GM19467 (cell line): Measurements from ENCODE around the gene PAM.
"Not testable (repeated sequence)": the region's sequence is repeated elsewhere in the genome, so short reads cannot be mapped to it uniquely, and the experiment has no call there.

ENCODE experiments used
- ATAC-seq: cut with Tn5 transposase; IDR thresholded peaks from one replicate; pipeline ENCODE4 v1.9.1; 2021; ENCODE audit warnings: mild to moderate bottlenecking, moderate library complexity; ENCODE audit not compliant: unreplicated experiment

Gene PAM

DNA sequence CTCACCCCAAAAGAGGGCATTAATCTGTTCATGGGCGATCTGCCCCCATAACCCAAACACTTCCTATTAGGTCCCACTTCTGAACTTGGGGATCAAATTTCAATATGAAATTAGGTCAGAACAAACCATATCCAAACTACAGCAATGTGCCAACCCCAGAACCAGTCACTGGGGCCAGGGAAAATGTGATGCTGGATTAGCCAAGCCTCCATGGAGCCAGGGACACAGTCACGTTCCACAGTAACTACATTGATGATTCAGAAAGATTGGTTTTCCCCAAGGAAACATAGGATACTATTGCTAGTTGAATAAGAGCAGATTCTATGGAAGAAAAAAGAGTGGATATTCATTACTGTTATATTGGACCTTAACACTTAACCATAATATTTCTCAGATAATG is 280.6 kb downstream of the PAM start:
- no peak for ATAC-seq

DNA sequence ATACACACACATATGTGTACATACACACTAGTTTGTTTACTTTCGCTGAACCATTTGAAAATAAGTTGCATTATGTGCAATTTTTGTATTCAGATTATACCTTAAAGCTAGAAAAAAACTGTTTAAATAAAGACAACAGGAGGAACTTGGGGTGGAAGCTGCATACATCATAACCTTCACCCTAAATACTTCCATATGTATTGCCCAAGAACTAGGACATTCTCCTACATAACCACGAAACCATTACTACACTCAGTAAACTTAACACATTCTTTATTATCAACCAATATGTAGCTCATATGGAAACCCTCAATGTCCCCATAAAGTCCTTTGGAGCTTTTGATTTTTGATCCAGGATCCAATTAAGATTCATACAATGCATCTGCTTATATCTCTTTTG is 281.5 kb downstream of the PAM start:
- no peak for ATAC-seq

DNA sequence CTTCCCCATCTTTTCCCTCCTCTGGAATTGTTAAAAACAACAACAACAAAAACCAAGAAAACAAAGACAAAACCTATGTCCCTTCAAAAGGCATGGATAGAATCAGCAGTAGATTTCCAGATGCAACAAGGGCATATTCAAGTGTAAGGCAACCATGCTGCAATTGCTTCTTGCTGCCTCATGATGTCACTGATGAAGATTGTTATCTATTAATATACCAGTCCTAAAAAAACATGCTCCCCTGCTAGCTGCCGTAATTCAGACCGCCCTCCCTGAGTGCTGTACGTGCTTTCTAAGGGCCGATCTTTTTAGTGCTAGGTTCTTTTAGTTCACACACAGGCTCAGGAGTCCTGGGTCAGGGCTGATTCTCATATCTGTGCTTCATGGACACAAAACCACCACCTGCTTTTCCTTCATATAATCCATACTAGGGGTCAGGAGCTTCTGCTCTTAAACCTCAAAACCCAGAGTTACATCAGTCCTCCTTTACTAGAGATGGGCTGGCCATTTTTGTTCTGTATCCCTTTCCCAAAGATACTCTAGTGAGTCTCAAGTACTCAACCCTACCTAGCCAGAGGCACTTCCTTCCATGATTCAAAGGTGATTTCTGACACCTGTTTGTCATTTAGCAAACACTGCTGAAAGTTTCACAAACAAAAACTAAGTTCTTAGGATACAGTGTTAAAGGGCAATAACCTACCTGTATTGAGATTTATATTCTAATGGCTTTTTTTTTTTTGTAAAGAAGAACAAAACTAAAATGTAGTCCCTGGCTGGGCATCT is 282.8 kb downstream of the PAM start:
- ATAC-seq = no peak

DNA sequence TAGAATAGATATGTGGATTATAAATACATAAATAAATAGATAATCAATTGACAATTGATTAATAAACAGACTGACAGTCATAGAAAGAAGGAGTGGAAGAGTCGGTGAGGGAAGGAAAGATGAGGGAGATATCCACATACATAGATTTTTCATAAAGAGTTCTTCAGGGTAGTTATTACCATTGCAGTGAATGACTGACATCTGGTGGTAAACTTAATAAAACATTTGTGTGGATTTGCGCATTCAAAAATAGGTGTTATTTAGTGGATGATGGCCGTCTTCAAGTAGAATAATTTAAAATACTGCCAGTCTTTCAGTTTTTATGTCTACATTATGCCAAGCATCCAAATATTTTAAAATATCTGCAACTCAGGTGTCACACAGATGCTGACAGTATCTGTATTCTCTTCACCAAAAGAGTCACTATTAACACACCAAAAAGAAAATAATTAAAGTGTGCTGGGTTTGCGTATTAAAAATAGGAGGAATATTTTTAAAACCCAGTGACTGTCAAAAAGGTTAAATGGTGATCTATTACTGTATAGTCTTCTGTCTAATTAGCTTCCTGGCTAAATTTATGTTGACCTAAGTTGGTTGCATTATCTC is 286.1 kb downstream of the PAM start:
- ATAC-seq = no peak

DNA sequence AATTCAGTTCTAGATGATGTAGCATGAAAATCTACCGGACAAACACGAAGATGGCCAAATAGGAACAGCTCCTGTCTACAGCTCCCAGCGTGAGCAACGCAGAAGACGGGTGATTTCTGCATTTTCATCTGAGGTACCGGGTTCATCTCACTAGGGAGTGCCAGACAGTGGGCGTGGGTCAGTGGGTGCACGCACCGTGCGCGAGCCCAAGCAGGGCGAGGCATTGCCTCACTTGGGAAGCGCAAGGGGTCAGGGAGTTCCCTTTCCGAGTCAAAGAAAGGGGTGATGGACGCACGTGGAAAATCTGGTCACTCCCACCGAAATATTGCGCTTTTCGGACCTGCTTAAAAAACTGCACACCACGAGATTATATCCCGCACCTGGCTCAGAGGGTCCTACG is 291.6 kb downstream of the PAM start:
- ATAC-seq = not testable (repeated sequence)

DNA sequence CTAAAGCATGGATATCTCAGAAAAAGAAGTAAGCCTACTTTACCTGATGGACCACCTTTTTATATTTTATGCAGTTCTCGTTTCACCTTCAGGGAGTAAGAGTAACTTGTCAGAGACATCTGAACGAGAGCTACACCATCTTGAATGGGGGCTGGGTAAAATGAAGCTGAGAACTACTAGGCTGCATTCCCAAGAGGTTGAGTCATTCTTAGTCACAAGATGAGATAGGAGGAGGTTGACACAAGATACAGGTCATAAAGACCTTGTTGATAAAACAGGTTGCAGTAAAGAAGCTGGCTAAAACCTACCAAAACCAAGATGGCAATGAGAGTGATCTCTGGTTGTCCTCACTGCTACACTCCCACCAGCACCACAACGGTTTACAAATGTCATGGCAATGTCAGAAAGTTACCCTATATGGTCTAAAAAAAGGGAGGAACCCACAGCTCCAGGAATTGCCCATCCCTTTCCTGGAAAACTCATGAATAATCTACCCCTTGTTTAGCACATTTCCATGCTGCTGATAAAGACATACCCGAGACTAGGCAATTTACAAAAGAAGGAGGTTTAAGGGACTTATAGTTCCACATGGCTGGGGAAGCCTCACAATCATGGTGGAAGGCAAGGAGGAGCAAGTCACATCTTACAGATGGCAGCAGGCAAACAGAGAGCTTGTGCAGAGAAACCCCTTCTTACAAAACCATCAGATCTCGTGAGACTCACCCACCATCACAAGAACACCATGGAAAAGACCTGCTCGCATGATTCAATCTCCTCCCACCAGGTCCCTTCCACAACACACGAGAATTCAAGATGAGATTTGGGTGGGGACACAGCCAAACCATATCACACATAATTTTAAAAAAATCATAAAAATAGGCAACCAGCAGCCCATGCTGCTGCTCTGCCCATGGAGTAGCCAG is 302.4 kb downstream of the PAM start:
- ATAC-seq = no peak

DNA sequence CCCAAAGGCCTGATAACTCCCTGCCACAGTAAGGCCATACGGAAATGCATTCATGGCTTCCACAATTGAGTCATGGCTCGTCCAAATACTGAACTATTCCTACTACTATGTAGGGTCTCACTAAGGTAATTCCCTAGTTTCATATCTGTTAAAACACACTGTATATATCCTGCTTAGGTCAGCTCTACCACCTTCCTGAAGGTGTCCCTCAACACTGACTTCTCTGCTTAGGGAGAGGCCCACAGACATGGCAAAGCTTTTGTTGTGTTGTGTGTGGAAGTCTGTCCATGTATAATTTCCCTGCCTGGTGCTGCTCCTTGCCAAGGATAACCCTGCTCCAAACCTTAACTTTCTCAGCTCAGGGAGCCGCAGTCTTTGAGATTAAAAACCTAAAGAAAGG is 304.4 kb downstream of the PAM start:
- ATAC-seq = no peak

DNA sequence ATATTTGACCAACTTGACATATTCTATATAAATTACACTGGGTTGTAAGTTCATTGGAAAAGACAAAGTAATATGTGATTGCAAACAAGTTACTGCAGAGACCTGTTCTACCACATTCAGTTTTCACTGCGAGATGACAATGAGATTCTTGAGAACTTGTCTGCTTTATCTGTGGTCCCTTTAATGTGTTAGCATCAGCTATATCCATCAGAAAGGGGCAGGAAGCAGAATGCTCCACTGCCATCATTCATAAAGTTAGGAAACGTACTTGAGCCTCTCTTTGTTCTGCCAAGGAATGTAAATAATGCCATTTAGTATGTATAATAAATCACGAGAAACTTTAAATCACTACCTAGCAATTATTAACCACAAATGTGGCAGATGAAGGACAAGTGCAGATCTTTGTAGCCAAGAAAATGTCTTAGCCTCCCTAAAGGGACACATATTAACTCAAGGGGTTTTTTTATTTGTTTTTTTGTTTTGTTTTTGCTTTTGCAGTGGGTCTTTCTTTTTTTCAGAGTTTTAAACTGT is 305.4 kb downstream of the PAM start:
- no peak for ATAC-seq

DNA sequence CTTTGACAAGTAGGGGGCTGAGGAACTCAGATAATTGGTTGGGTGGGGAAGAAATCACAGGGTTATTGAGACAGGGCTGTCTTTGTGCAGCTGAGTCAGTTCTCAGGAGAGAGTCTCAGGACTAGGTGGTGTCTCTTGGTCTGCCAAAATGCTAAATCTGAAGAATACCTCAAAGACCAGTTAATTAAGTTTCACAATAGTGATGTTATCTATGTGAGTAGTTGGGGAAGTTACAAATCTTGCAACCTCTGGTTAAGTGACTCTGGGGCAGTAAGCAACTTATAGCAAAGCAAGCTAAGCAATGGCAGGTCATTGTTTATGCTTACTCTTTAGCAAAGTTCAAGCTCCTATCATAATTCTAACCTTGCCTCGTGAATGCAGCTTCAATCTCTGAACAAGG is 311.2 kb downstream of the PAM start:
- ATAC-seq = no peak

DNA sequence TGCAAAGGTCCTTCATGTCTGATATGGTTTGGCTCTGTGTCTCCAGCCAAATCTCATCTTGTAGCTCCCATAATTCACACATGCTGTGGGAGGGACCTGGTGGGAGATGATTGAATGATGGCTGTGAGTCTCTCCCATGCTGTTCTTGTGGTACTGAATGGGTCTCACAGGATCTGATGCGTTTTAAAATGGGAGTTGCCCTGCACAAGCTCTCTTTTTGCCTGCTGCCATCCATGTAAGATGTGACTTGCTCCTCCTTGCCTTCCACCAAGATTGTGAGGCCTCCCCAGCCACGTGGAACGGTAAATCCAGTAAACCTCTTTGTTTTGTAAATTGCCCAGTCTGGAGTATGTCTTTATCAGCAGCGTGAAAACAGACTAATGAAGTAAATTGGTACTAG is 318.4 kb downstream of the PAM start:
- ATAC-seq = not testable (repeated sequence)

DNA sequence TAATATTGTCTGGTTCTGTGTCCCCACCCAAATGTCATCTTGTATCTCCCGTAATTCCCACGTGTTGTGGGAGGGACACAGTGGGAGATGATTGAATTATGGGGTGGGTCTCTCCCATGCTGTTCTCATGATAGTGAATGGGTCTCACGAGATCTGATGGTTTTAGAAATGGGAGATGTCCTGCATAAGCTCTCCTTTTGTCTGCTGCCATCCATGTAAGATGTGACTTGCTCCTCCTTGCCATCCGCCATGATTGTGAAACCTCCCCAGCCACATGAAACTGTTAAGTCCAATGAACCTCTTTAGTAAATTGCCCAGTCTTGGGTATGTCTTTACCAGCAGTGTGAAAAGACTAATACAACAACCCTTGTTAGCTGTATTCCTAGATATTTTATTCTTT is 320.3 kb downstream of the PAM start:
- no peak for ATAC-seq
